CD8-positive, alpha-beta memory T cell (primary cell): ENCODE data around the gene MXRA7. TPM values are rescaled to one million over a fixed set of nuclear protein-coding genes. Genes with fewer than 3 reads are reported as not detected.

Source experiments
- CTCF ChIA-PET: fragments of 350-600 bp; sonication (Branson Sonifier 250); formaldehyde crosslinking; loops from one replicate; lab custom pipeline; 2021; ENCODE audit warnings: antibody characterized with exemption; lab: Charles Lee
- POLR2A ChIA-PET: fragments of 350-600 bp; sonication (Branson Sonifier 250); formaldehyde crosslinking; loops from one replicate; lab custom pipeline; 2021; ENCODE audit warnings: antibody characterized with exemption; lab: Charles Lee
- DNase-seq, 5 donors: peaks; one replicate each; pipeline versions ENCODE4 v3.0.0 to v3.0.0-alpha.2; 2020 to 2022; ENCODE audit warnings: mixed read lengths in 1 of 5
- H3K27ac ChIP-seq: one replicate; pipeline ENCODE4 v1.7.0; 2013; ENCODE audit warnings: low read depth, mild to moderate bottlenecking, low read length, moderate library complexity
- H3K27me3 ChIP-seq: 2 replicates; pipeline ENCODE4 v1.7.0; 2013; ENCODE audit warnings: low read length, mild to moderate bottlenecking; ENCODE audit not compliant: insufficient read depth, poor library complexity, severe bottlenecking
- H3K36me3 ChIP-seq: 2 replicates; pipeline ENCODE4 v1.7.0; 2013; ENCODE audit warnings: mild to moderate bottlenecking, low read length, moderate library complexity; ENCODE audit not compliant: insufficient read depth
- H3K4me1 ChIP-seq: 2 replicates; pipeline ENCODE4 v1.7.0; 2013; ENCODE audit warnings: mild to moderate bottlenecking, low read length, moderate library complexity; ENCODE audit not compliant: insufficient read depth
- H3K4me3 ChIP-seq: 2 replicates; pipeline ENCODE4 v1.7.0; 2013; ENCODE audit warnings: mild to moderate bottlenecking, low read length
- H3K9me3 ChIP-seq: 2 replicates; pipeline ENCODE4 v1.7.0; 2013; ENCODE audit warnings: mild to moderate bottlenecking, low read length
- H3K27ac Mint-ChIP-seq, 8 donors: one replicate each; pipeline ENCODE4 v1.8.0; 2020 to 2021; ENCODE audit warnings: mixed read lengths in 8 of 8, mild to moderate bottlenecking in 6 of 8, inconsistent platforms in 3 of 8, moderate library complexity in 3 of 8
- H3K27me3 Mint-ChIP-seq, 2 donors: one replicate each; pipeline ENCODE4 v1.8.0; 2020 to 2021; ENCODE audit warnings: mixed read lengths in 2 of 2, mild to moderate bottlenecking in 1 of 2, moderate library complexity in 1 of 2
- H3K36me3 Mint-ChIP-seq, 3 donors: one replicate each; pipeline ENCODE4 v1.8.0; 2020 to 2021; ENCODE audit warnings: mixed read lengths in 3 of 3, inconsistent platforms in 1 of 3, mild to moderate bottlenecking in 1 of 3
- H3K4me1 Mint-ChIP-seq, 3 donors: one replicate each; pipeline ENCODE4 v1.8.0; 2020 to 2021; ENCODE audit warnings: mixed read lengths in 3 of 3, inconsistent platforms in 1 of 3, mild to moderate bottlenecking in 1 of 3
- H3K4me3 Mint-ChIP-seq, 7 donors: one replicate each; pipeline ENCODE4 v1.8.0; 2020 to 2021; ENCODE audit warnings: mixed read lengths in 7 of 7, mild to moderate bottlenecking in 6 of 7, moderate library complexity in 4 of 7, inconsistent platforms in 2 of 7
- H3K9me3 Mint-ChIP-seq, 5 donors: one replicate each; pipeline ENCODE4 v1.8.0; 2020 to 2022; ENCODE audit warnings: mixed read lengths in 5 of 5, mild to moderate bottlenecking in 3 of 5, moderate library complexity in 2 of 5, inconsistent platforms in 1 of 5
- polyA plus RNA-seq: library from polyadenylated mRNA; unstranded; fragments of 300-500 nt; fragmentation: Illumina TruSeq; gene quantifications from one replicate; pipeline ENCODE4 v1.2.3, GENCODE V29; 2021
- total RNA-seq, 2 experiments: library from RNA; stranded (reverse); gene quantifications; one replicate each; pipeline ENCODE4 v1.2.3, GENCODE V29; 2021

MXRA7 gene
- total and polyA plus RNA-seq, 3 experiments from 2014 or later, result 27.1 to 30.6 (median 29.1) TPM

DNA sequence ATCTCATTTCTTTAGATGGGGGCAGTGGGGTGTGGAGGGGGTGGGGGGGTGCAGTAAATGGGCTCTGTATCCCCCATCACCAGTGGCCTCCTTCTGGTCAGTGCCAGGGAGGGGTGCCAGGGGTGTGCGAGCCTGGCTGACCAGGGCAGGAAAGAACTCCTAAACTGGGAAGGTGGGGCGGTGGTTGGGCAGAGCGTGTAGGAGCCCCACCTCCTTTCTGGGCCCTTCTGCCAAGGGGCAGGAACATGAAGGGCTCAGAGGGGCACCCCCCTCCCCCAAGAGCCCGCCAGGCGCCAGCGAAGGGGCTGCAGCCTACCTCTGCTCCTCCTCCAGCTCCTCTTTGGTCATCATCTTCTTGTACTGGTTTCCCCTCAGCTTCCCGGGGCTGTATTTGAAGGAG, 26.0 kb downstream of the MXRA7 start:
- POLR2A ChIA-PET, result no interaction called here
- Histone ChIP-seq H3K36me3 (no peaks in the 10 kb centered on the region), H3K4me3 (no peak overlapping the region), H3K27me3 (no peaks in the 10 kb centered on the region), H3K9me3 (no peaks in the 10 kb centered on the region), H3K27ac (no peak overlapping the region), H3K4me1 (peaks cover 13% of the 10 kb centered on the region)
- Mint-ChIP-seq H3K27me3 (no peaks in the 10 kb centered on the region), H3K4me3 (no peak overlapping the region), H3K36me3 (peaks cover 0 to 22% (median 2%) of the 10 kb centered on the region in 3 donors), H3K9me3 (no peaks in the 10 kb centered on the region), H3K27ac (no peak overlapping the region), H3K4me1 (peaks cover 15 to 18% (median 18%) of the 10 kb centered on the region in 3 donors)
- CTCF ChIA-PET, result interaction anchor here (0.9 to 2.0 kb wide), 3 partner anchors 29 to 372 kb away, joined by 3 to 7 read pairs (median 4); no protein-coding TSS in a partner anchor
- no peak for DNase-seq

DNA sequence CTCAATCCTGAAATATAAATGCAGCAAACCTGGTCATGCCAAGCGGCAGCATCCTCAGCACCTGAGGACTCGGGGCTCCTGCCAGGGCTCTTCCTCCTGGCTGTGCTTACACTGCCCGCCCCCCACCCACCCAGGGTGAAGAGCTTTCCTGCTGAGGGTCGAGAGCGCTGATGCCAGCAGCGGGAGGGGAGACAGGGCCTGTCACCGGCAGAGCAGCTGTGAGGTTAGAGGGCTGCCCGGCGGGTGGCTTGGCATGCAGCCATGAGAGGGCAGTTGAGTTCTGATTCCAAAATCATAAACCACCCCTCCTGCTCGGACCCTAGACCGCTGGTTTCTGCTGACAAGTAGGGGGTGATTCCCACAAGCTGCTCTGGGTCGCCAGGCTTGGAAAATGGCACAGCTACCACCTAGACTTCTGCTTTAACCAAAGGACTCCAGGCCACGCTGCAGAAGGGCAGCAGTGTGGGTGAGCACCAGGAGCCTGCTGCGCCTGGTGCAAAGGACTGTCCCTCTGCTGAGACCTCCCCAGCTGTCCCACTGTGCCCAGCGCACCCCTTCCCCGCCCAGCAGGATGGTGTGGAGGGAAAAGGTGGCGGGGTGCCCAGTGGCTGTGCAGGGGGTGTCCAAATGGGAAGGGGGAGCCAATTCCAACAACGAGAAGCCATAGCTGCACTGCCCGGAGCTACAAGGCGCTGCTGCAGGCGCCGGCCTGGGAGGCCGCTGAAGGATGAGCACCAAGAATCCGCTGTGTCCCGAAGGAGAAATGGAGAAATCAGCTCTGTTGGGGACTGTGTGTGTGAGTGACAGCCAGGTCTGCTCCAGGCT, 26.6 kb downstream of the MXRA7 start:
- Histone ChIP-seq H3K36me3 (no peaks in the 10 kb centered on the region), H3K9me3 (no peaks in the 10 kb centered on the region), H3K4me1 (peaks cover 16% of the 10 kb centered on the region), H3K27me3 (no peaks in the 10 kb centered on the region), H3K27ac (no peak overlapping the region), H3K4me3 (no peak overlapping the region)
- ChIA-PET CTCF (interaction anchor here (0.9 to 4.0 kb wide), 3 partner anchors 60 to 372 kb away, joined by 3 to 23 read pairs (median 3); no protein-coding TSS in a partner anchor), POLR2A (no interaction called here)
- Mint-ChIP-seq H3K27ac (no peak overlapping the region), H3K4me3 (no peak overlapping the region), H3K36me3 (peaks cover 0 to 20% (median 2%) of the 10 kb centered on the region in 3 donors), H3K27me3 (no peaks in the 10 kb centered on the region), H3K4me1 (peaks cover 15 to 18% (median 18%) of the 10 kb centered on the region in 3 donors), H3K9me3 (no peaks in the 10 kb centered on the region)
- no peak for DNase-seq

DNA sequence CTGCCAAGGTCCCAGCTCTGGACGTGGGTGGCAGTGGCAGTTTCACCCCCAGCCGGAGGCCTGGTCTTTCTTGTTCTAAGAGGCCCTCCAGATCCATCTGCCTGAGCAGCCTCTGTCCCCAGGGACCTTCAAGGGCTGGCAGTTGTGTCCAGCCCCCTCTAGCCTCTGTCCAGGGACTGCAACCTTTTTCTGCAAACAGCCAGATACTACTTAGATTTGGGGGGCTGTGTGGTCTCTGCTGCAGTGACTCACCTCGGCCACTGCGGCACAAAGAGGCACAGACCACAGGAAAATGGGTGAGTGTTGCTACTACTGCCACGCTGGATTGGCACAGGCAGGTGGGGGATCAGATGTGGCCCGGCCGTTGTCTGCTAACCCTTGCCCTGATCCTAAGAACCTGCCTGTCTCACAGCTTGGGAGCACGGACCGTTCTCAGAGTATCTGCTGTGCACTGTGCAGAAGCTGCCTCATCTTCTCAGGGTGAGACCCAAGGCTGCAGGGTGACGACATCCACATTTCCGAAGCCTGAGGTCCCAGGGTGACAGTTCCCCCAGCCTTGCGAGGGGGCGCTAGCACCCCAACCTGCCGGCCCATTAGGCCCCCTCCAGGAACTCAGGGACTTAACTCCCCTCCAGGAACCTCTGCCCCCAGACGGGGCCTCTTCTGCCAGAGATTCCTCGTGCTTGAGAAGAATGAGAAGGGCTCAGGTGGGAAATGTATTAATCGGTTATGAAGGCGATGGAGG, 27.6 kb downstream of the MXRA7 start:
- H3K4me3 Mint-ChIP-seq, result peak overlapping the region in 1 of 7 donors; percentile 44
- CTCF ChIA-PET, result interaction anchor here (1.5 to 4.0 kb wide), 3 partner anchors 29 to 126 kb away, joined by 3 to 26 read pairs (median 23); partner anchors contain the start of gene MXRA7
- no peaks in the 10 kb centered on the region for H3K9me3 Mint-ChIP-seq
- H3K36me3 Mint-ChIP-seq, result peaks cover 0 to 18% (median 2%) of the 10 kb centered on the region in 3 donors
- H3K4me3 ChIP-seq, result no peak overlapping the region
- no peak overlapping the region for H3K27ac Mint-ChIP-seq
- peaks cover 15 to 18% (median 18%) of the 10 kb centered on the region in 3 donors for H3K4me1 Mint-ChIP-seq
- H3K27me3 Mint-ChIP-seq, result no peaks in the 10 kb centered on the region
- H3K27me3 ChIP-seq, result no peaks in the 10 kb centered on the region
- H3K4me1 ChIP-seq, result peaks cover 25% of the 10 kb centered on the region
- H3K9me3 ChIP-seq, result no peaks in the 10 kb centered on the region
- H3K36me3 ChIP-seq, result no peaks in the 10 kb centered on the region
- no peak for DNase-seq
- POLR2A ChIA-PET, result no interaction called here
- H3K27ac ChIP-seq, result no peak overlapping the region

DNA sequence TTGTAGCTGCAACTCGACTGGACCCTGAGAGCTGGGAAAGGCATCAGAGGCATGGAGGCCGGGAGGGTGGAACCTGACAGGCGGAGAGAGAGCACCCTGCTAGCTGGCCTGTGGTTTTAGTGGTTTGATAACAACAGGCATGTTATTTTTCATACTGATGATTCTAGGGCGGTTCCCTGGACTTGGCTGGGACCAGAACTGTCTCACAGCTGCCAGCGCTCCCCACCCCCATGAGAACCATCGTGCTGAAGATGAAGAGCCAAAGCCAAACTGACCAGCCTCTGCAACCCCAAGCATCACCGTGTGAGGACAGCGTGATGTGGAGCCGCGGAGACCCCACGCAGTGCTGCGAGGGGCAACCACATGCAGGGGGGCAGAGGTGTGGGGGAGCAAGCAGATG, 28.5 kb downstream of the MXRA7 start:
- no peaks in the 10 kb centered on the region for H3K9me3 ChIP-seq
- Mint-ChIP-seq H3K4me3 (peak overlapping the region in 4 of 7 donors; percentile 22 to 79 (median 48)), H3K9me3 (no peaks in the 10 kb centered on the region), H3K27me3 (no peaks in the 10 kb centered on the region), H3K4me1 (peaks cover 15 to 18% (median 18%) of the 10 kb centered on the region in 3 donors), H3K36me3 (peaks cover 0 to 15% (median 2%) of the 10 kb centered on the region in 3 donors), H3K27ac (peak overlapping the region in 7 of 8 donors; percentile 28 to 89 (median 56))
- H3K4me3 ChIP-seq, result no peak overlapping the region
- H3K36me3 ChIP-seq, result no peaks in the 10 kb centered on the region
- CTCF ChIA-PET, result interaction anchor here (1.0 to 4.0 kb wide), 21 partner anchors 10 to 238 kb away, joined by 3 to 26 read pairs (median 4); partner anchors contain the start of genes MXRA7 and ST6GALNAC2
- no peak for DNase-seq
- peaks cover 33% of the 10 kb centered on the region for H3K4me1 ChIP-seq
- H3K27me3 ChIP-seq, result no peaks in the 10 kb centered on the region
- no peak overlapping the region for H3K27ac ChIP-seq
- POLR2A ChIA-PET, result interaction anchor here (1.4 to 2.0 kb wide), 2 partner anchors 11 to 59 kb away, joined by 3 to 11 read pairs; no protein-coding TSS in a partner anchor

DNA sequence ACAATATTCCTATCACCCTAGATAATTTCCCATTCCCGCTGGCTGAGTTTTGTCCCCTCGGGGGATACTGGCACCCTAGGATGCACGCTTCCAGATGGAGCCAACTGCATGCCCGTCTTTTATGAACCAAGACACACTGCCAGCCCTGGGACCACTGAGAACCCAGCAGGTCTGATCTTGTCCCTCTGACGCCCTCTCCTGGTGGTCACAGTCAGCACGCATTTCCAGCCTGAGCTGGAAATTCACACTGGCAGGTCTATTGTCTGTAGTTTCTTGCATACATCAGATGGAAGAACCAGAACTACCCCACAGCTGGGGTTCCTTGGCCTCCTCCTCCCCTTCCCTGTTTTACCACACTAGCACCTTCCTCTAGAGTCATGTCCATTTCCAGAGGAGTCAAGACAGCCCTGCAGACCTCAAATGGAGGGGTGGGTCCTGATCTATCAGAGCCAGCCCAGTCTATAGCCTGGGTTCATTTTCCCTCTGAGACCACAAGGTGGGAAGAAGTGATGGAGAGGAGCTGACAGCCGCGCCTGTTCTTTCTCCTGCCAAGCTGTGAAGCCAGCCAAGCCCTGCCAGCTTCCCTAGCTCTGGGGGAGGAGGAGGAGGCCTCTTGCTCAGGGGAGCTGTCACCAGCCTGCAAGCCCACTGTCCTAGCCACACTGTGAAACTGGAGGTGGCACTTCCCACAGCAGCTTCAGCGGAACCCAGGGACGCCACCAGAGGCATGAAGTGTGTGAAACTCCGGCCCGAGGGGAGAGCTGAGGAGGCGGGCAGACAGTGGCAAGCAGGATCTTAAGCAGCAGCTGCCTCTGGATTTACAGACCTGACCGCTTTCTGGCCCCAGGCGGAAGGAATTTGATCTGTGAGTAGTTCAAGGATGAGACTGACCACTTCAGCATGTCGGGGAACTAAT, 29.3 kb downstream of the MXRA7 start:
- peaks cover 0 to 14% (median 1%) of the 10 kb centered on the region in 3 donors for H3K36me3 Mint-ChIP-seq
- H3K27ac Mint-ChIP-seq, result peak overlapping the region in 7 of 8 donors; percentile 37 to 89 (median 66)
- H3K27ac ChIP-seq, result no peak overlapping the region

DNA sequence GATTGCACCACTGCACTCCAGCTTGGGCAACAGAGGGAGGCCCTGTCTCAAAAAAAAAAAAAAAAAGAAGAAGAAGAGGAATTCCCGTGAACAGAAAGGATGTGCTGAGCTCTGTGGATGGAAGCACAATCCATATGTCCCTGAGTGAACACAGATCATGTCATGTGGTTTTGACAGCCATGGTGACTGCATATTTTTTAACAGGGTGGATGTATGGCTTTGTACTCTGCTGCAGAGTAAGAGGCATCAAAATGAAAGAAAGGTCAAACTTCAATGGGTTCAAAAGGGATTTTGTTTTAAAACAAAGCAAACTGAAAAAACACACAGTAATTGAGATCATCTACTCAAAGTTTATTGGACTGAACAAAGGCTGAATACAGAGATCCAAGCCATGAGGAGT, 31.5 kb downstream of the MXRA7 start:
- Mint-ChIP-seq H3K9me3 (no peaks in the 10 kb centered on the region), H3K4me3 (peak overlapping the region in 1 of 7 donors; percentile 23), H3K27ac (peak overlapping the region in 3 of 8 donors; percentile 46 to 50 (median 50)), H3K27me3 (no peaks in the 10 kb centered on the region), H3K4me1 (peaks cover 16 to 18% (median 18%) of the 10 kb centered on the region in 3 donors), H3K36me3 (peaks cover 0 to 11% (median 0%) of the 10 kb centered on the region in 3 donors)
- Histone ChIP-seq H3K27me3 (no peaks in the 10 kb centered on the region), H3K4me3 (no peak overlapping the region), H3K27ac (no peak overlapping the region), H3K36me3 (no peaks in the 10 kb centered on the region), H3K9me3 (no peaks in the 10 kb centered on the region), H3K4me1 (peaks cover 33% of the 10 kb centered on the region)
- ChIA-PET POLR2A (no interaction called here), CTCF (interaction anchor here (0.6 to 2.0 kb wide), 4 partner anchors 37 to 212 kb away, joined by 3 to 8 read pairs (median 3); partner anchors contain the start of gene AANAT)
- no peak for DNase-seq

More for the DNA sequence above, 29.3 kb downstream of the MXRA7 start:
- Histone ChIP-seq H3K36me3 (no peaks in the 10 kb centered on the region), H3K4me1 (peaks cover 33% of the 10 kb centered on the region), H3K4me3 (no peak overlapping the region), H3K27me3 (no peaks in the 10 kb centered on the region), H3K9me3 (no peaks in the 10 kb centered on the region)
- no peaks in the 10 kb centered on the region for H3K27me3 Mint-ChIP-seq
- ChIA-PET POLR2A (interaction anchor here (0.5 to 2.0 kb wide), 3 partner anchors 10 to 1015 kb away, joined by 3 to 11 read pairs (median 3); partner anchors contain the start of genes RECQL5 and SAP30BP), CTCF (interaction anchor here (0.6 to 4.0 kb wide), 39 partner anchors 10 to 237 kb away, joined by 3 to 26 read pairs (median 4); partner anchors contain the start of genes MXRA7 and ST6GALNAC2)
- DNase-seq, result peak; percentile 57 to 80 (median 62)
- peaks cover 15 to 18% (median 18%) of the 10 kb centered on the region in 3 donors for H3K4me1 Mint-ChIP-seq
- no peaks in the 10 kb centered on the region for H3K9me3 Mint-ChIP-seq
- H3K4me3 Mint-ChIP-seq, result peak overlapping the region in 2 of 7 donors; percentile 61 to 85

DNA sequence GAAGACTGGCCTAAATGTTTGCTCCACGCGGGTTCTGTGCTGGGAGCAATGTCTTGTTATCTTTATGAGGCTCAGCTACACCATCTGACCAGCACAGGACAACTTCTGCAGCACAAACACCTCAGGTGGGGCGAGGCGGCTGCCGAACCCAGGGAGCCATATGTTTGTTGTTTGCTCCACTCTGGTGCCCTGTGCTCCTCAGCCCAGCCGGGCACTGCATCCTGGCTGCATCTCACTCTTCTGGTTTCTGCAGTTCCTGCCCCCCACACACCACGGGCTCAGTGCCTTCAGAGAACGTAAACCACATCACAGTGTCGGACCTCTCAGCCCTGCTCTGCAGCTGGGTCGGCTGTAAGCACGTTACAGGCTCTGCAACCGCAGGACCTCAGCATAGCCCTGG, 32.4 kb downstream of the MXRA7 start:
- POLR2A ChIA-PET, result no interaction called here
- Histone ChIP-seq H3K4me3 (peak overlapping the region; percentile 0), H3K36me3 (no peaks in the 10 kb centered on the region), H3K27me3 (no peaks in the 10 kb centered on the region), H3K9me3 (no peaks in the 10 kb centered on the region), H3K27ac (no peak overlapping the region), H3K4me1 (peaks cover 34% of the 10 kb centered on the region)
- Mint-ChIP-seq H3K9me3 (no peaks in the 10 kb centered on the region), H3K27me3 (no peaks in the 10 kb centered on the region), H3K27ac (no peak overlapping the region), H3K4me1 (peaks cover 16 to 18% (median 18%) of the 10 kb centered on the region in 3 donors), H3K4me3 (no peak overlapping the region), H3K36me3 (peaks cover 0 to 8% (median 0%) of the 10 kb centered on the region in 3 donors)
- DNase-seq, result peak; percentile 26 to 69 (median 44)
- CTCF ChIA-PET, result interaction anchor here (0.8 to 2.0 kb wide), 5 partner anchors 35 to 211 kb away, joined by 3 to 9 read pairs (median 4); partner anchors contain the start of gene AANAT
